K562 (cell line): Measurements from ENCODE around the gene SMAD3. TPM values are rescaled to one million over a fixed set of nuclear protein-coding genes. Genes with fewer than 3 reads are reported as not detected.

Source experiments
- HEY1 ChIP-seq: fragments of 250-450 bp; sonication (Bioruptor Pico); IDR thresholded peaks from 2 replicates; pipeline ENCODE4 v1.5.0; 2020; ENCODE audit warnings: mild to moderate bottlenecking, moderate library complexity, borderline replicate concordance
- polyA plus RNA-seq, 8 experiments: library from polyadenylated mRNA; depleted of rRNA in 4 of 8; stranded (reverse) in 5 of 8; unstranded in 3 of 8; fragments of >200 nt; fragmentation: Nextera tagmentation in 2 of 8; fragmentation: Illumina TruSeq in 1 of 8; extraction: Ambion mirVana in 2 of 8; extraction: Trizol in 1 of 8; gene quantifications; 2 replicates each; pipeline versions ENCODE4 v1.2.1 to v1.2.3, GENCODE V29; 2011 to 2014; ENCODE audit warnings: inconsistent platforms in 1 of 8, missing spikeins in 1 of 8
- total RNA-seq, 7 experiments: library from RNA; depleted of rRNA in 6 of 7; stranded (reverse); fragments of >200 nt in 6 of 7; fragmentation: Illumina TruSeq in 2 of 7; extraction: Trizol in 2 of 7; gene quantifications; 2 replicates each; pipeline versions ENCODE4 v1.2.1 to v1.2.3, GENCODE V29; 2011 to 2021; ENCODE audit warnings: low replicate concordance in 1 of 7
- TF ChIP-seq, protein P1 (sequence below): fragments of 250-450 bp; sonication (Bioruptor Pico); IDR thresholded peaks from 2 replicates; pipeline ENCODE4 v1.4.0; 2020; ENCODE audit warnings: mild to moderate bottlenecking, moderate library complexity
- TF ChIP-seq, protein P2 (sequence below): fragments of 450-650 bp; IDR thresholded peaks from 2 replicates; pipeline ENCODE4 v1.6.1; 2016; ENCODE audit warnings: antibody characterized with exemption
- TF ChIP-seq, protein P3 (sequence below): fragments of 450-650 bp; formaldehyde crosslinking; IDR thresholded peaks from 2 replicates; pipeline ENCODE4 v1.4.0; 2020; ENCODE audit warnings: mild to moderate bottlenecking, moderate library complexity

SMAD3 gene
- total and polyA plus RNA-seq, 9 of the 15 experiments (the other 6 are each of a cell fraction or from before 2014, with no cell fraction given) = 4.3 to 39.2 (median 11.1) TPM

- TF ChIP-seq, protein P1, sequence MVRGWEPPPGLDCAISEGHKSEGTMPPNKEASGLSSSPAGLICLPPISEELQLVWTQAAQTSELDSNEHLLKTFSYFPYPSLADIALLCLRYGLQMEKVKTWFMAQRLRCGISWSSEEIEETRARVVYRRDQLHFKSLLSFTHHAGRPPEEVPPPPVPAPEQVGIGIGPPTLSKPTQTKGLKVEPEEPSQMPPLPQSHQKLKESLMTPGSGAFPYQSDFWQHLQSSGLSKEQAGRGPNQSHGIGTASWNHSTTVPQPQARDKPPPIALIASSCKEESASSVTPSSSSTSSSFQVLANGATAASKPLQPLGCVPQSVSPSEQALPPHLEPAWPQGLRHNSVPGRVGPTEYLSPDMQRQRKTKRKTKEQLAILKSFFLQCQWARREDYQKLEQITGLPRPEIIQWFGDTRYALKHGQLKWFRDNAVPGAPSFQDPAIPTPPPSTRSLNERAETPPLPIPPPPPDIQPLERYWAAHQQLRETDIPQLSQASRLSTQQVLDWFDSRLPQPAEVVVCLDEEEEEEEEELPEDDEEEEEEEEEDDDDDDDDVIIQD (CRISPR knock-in tag) = no peak
- TF ChIP-seq, protein P2, sequence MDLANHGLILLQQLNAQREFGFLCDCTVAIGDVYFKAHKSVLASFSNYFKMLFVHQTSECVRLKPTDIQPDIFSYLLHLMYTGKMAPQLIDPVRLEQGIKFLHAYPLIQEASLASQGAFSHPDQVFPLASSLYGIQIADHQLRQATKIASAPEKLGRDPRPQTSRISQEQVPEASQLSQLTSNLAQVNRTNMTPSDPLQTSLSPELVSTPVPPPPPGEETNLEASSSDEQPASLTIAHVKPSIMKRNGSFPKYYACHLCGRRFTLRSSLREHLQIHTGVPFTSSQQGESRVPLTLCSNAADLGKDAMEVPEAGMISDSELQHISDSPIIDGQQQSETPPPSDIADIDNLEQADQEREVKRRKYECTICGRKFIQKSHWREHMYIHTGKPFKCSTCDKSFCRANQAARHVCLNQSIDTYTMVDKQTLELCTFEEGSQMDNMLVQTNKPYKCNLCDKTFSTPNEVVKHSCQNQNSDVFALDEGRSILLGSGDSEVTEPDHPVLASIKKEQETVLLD = peak; percentile 63; the same call in 1 of the 2 replicates
- TF ChIP-seq, protein P3, sequence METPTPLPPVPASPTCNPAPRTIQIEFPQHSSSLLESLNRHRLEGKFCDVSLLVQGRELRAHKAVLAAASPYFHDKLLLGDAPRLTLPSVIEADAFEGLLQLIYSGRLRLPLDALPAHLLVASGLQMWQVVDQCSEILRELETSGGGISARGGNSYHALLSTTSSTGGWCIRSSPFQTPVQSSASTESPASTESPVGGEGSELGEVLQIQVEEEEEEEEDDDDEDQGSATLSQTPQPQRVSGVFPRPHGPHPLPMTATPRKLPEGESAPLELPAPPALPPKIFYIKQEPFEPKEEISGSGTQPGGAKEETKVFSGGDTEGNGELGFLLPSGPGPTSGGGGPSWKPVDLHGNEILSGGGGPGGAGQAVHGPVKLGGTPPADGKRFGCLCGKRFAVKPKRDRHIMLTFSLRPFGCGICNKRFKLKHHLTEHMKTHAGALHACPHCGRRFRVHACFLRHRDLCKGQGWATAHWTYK (CRISPR knock-in tag) = no peak
- TF ChIP-seq HEY1 = no peak
Measured at GRCh38 chr15:67076147-67076843, 10.9 kb downstream of the SMAD3 start (continued).
